K562 (cell line): ENCODE measurements around the gene CASKIN1. TPM values are rescaled to one million over a fixed set of nuclear protein-coding genes. Genes with fewer than 3 reads are reported as not detected.

Experiments used
- ATF3 ChIP-seq, 2 experiments: fragments of 450-650 bp in 1 of 2; sonication (generic) in 1 of 2; formaldehyde crosslinking in 1 of 2; IDR thresholded peaks in 1 of 2; conservative IDR thresholded peaks in 1 of 2; 2 replicates each; pipeline versions ENCODE4 v1.6.1 to v1.8.1; 2016 to 2023; ENCODE audit warnings: mild to moderate bottlenecking in 2 of 2, moderate library complexity in 2 of 2, inconsistent platforms in 1 of 2, missing genetic modification reagents in 1 of 2
- BRF2 ChIP-seq: IDR thresholded peaks from 3 replicates; pipeline ENCODE4 v1.6.1; 2011; ENCODE audit warnings: borderline replicate concordance, mild to moderate bottlenecking; ENCODE audit not compliant: insufficient read length, insufficient read depth
- CXXC5 ChIP-seq: fragments of 250-450 bp; sonication (Bioruptor Pico); IDR thresholded peaks from 2 replicates; pipeline ENCODE4 v1.8.0; 2022; ENCODE audit warnings: inconsistent platforms, mild to moderate bottlenecking, moderate library complexity
- DDX20 ChIP-seq: fragments of 450-650 bp; IDR thresholded peaks from 2 replicates; pipeline ENCODE4 v1.6.1; 2016; ENCODE audit warnings: missing genetic modification characterization, low read depth, mild to moderate bottlenecking, missing compliant biosample characterization, moderate library complexity
- ESRRA ChIP-seq: fragments of 450-650 bp; IDR thresholded peaks from 2 replicates; pipeline ENCODE4 v1.6.1; 2014; ENCODE audit warnings: low read depth, mild to moderate bottlenecking, moderate library complexity, borderline replicate concordance
- HLTF ChIP-seq: fragments of 450-650 bp; IDR thresholded peaks from 2 replicates; pipeline ENCODE4 v1.6.1; 2016
- HMBOX1 ChIP-seq: sonication (generic); IDR thresholded peaks from 2 replicates; pipeline ENCODE4 v1.6.1; 2016
- ILF3 ChIP-seq: fragments of 450-650 bp; IDR thresholded peaks from 2 replicates; pipeline ENCODE4 v1.6.1; 2018; ENCODE audit warnings: antibody characterized with exemption, mild to moderate bottlenecking, moderate library complexity, borderline replicate concordance
- MNT ChIP-seq, 2 experiments: fragments of 450-650 bp; conservative IDR thresholded peaks; 2 replicates each; pipeline ENCODE4 v1.6.1; 2017; ENCODE audit warnings: mild to moderate bottlenecking in 2 of 2, moderate library complexity in 2 of 2
- MYNN ChIP-seq, 2 experiments: sonication (generic); formaldehyde crosslinking in 1 of 2; IDR thresholded peaks; 2 replicates each; pipeline versions ENCODE4 v1.5.0 to v1.6.1; 2016 to 2020; ENCODE audit warnings: antibody characterized with exemption in 1 of 2, missing genetic modification reagents in 1 of 2
- NCOR1 ChIP-seq: fragments of 450-650 bp; IDR thresholded peaks from 2 replicates; pipeline ENCODE4 v1.6.1; 2016; ENCODE audit warnings: mild to moderate bottlenecking, moderate library complexity
- RFX7 ChIP-seq: fragments of 250-450 bp; sonication (Bioruptor Pico); IDR thresholded peaks from 2 replicates; pipeline ENCODE4 v1.5.1; 2021; ENCODE audit warnings: mild to moderate bottlenecking
- RNF2 ChIP-seq: sonication (generic); IDR thresholded peaks from 2 replicates; pipeline ENCODE4 v1.6.1; 2016
- SETDB1 ChIP-seq: IDR thresholded peaks from one replicate; pipeline ENCODE4 v1.6.1; 2012; ENCODE audit warnings: low read length, control low read depth, inconsistent platforms
- SNAPC5 ChIP-seq: fragments of 250-450 bp; sonication (Bioruptor Pico); IDR thresholded peaks from 2 replicates; pipeline ENCODE4 v1.8.0; 2021; ENCODE audit warnings: moderate library complexity, mild to moderate bottlenecking, inconsistent platforms
- TCF15 ChIP-seq: fragments of 250-450 bp; sonication (Bioruptor Pico); IDR thresholded peaks from 2 replicates; pipeline ENCODE4 v1.8.0; 2022; ENCODE audit warnings: moderate library complexity, mild to moderate bottlenecking, inconsistent platforms
- TCF7L2 ChIP-seq: fragments of 150-350 bp; IDR thresholded peaks from 2 replicates; pipeline ENCODE4 v1.6.1; 2016; ENCODE audit warnings: low read depth, mild to moderate bottlenecking, low read length, moderate library complexity
- THRB ChIP-seq: fragments of 450-650 bp; formaldehyde crosslinking; conservative IDR thresholded peaks from 2 replicates; pipeline ENCODE4 v1.4.0; 2022; ENCODE audit warnings: mild to moderate bottlenecking, missing genetic modification characterization
- ZBTB43 ChIP-seq: sonication (generic); formaldehyde crosslinking; IDR thresholded peaks from 2 replicates; pipeline ENCODE4 v1.8.0; 2023; ENCODE audit warnings: mild to moderate bottlenecking, missing genetic modification reagents
- ZNF79 ChIP-seq: fragments of 250-450 bp; sonication (Bioruptor Pico); IDR thresholded peaks from 2 replicates; pipeline ENCODE4 v1.4.0; 2020; ENCODE audit warnings: low read depth, mild to moderate bottlenecking, moderate library complexity
- polyA plus RNA-seq, 8 experiments: library from polyadenylated mRNA; depleted of rRNA in 4 of 8; stranded (reverse) in 5 of 8; unstranded in 3 of 8; fragments of >200 nt; fragmentation: Nextera tagmentation in 2 of 8; fragmentation: Illumina TruSeq in 1 of 8; extraction: Ambion mirVana in 2 of 8; extraction: Trizol in 1 of 8; gene quantifications; 2 replicates each; pipeline versions ENCODE4 v1.2.1 to v1.2.3, GENCODE V29; 2011 to 2014; ENCODE audit warnings: inconsistent platforms in 1 of 8, missing spikeins in 1 of 8
- total RNA-seq, 7 experiments: library from RNA; depleted of rRNA in 6 of 7; stranded (reverse); fragments of >200 nt in 6 of 7; fragmentation: Illumina TruSeq in 2 of 7; extraction: Trizol in 2 of 7; gene quantifications; 2 replicates each; pipeline versions ENCODE4 v1.2.1 to v1.2.3, GENCODE V29; 2011 to 2021; ENCODE audit warnings: low replicate concordance in 1 of 7

CASKIN1 gene
- total and polyA plus RNA-seq, 9 of the 15 experiments (the other 6 are each of a cell fraction or from before 2014, with no cell fraction given), result 0.15 to 4.5 (median 1.5) TPM; not detected in 2

- no peak for TF ChIP-seq NCOR1
- no peak for TF ChIP-seq TCF15 (CRISPR knock-in tag)
- peak; percentile 17; the same call in 1 of the 2 replicates for TF ChIP-seq CXXC5 (CRISPR knock-in tag)
- no peak for TF ChIP-seq SETDB1
- peak; percentile 87 for TF ChIP-seq ESRRA
- no peak for TF ChIP-seq TCF7L2
- TF ChIP-seq RFX7 (CRISPR knock-in tag), result no peak
- no peak for TF ChIP-seq BRF2
- no peak for TF ChIP-seq ZNF79 (CRISPR knock-in tag)
- 0 out of 2 replicates have a peak, but pooled peaks have one; percentile 35 for TF ChIP-seq HLTF
- TF ChIP-seq SNAPC5 (CRISPR knock-in tag), result no peak
- TF ChIP-seq ZBTB43 (CRISPR knock-in tag), result no peak
- no peak for TF ChIP-seq ATF3 (IDR thresholded peaks at IDR 0.05)
- no peak for TF ChIP-seq ATF3 (CRISPR knock-in tag; conservative IDR thresholded peaks at IDR 0.05)
- TF ChIP-seq ILF3, result no peak
- no peak for TF ChIP-seq THRB
- TF ChIP-seq RNF2, result no peak
- no peak for TF ChIP-seq HMBOX1
- TF ChIP-seq MYNN (IDR thresholded peaks at IDR 0.05), result 0 out of 2 replicates have a peak, but pooled peaks have one; percentile 23
- no peak for TF ChIP-seq MYNN (CRISPR knock-in tag; IDR thresholded peaks at IDR 0.05)
- no peak for TF ChIP-seq DDX20 (tag)
- TF ChIP-seq MNT (conservative IDR thresholded peaks at IDR 0.05), result no peak
These were observed 1.5 kb downstream of the CASKIN1 start (continued) for GRCh38 chr16:2194852-2195321.
